ENCODE results near the gene SOAT1. TPM values are rescaled to one million over a fixed set of nuclear protein-coding genes. Genes with fewer than 3 reads are reported as not detected.

The SOAT1 gene
- total and polyA plus RNA-seq, 5 donors from 2014 or later = 40.7 to 118 (median 75.0) TPM

DNA sequence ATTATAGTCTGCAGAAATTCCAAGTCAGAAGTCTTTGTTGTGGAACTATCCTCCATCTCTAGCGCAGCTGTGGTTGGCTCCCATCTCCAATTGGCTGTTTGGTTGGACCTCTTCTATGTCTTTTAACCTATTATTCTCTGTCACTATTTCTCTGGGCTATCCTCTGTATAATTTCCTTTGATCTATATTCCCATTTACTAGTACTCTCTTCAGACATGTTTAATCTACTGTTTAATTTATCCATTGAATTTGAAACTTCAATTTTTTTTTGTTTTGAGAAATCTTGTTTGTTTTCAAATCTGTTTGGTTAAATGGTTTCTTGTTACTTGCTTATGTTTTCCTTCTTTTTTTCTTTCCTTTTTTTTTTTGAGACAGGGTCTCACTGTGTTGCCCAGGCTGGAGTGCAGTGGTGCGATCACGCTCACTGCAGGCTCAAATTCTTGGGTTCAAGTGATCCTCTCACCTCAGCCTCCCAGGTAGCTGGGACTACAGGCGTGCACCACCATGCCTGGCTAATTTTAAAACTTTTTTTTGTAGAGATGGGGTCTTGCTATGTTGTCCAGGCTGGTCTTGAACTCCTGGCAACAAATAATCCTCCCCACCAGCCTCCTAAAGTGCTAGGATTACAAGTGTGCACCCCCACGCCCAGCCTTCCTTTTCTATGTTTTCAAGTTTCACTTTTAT is 28.1 kb downstream of the SOAT1 start:
- Histone ChIP-seq H3K36me3 (ENCODE audit: control insufficient read depth, insufficient read depth, low read length) (peaks cover 37% of the 10 kb centered on the region), H3K27me3 (ENCODE audit: control insufficient read depth, insufficient read depth, low read length) (no peaks in the 10 kb centered on the region), H3K4me3 (ENCODE audit: low read depth, low read length) (no peak overlapping the region), H3K9me3 (ENCODE audit: control insufficient read depth in 2 of 2, low read length in 2 of 2) (no peaks in the 10 kb centered on the region), H3K27ac (ENCODE audit: insufficient read depth, low read length, poor library complexity, severe bottlenecking) (no peak overlapping the region), H3K4me1 (ENCODE audit: control insufficient read depth, insufficient read depth, low read length, poor library complexity, severe bottlenecking) (peaks cover 2% of the 10 kb centered on the region)
- Mint-ChIP-seq H3K9me3 (peaks cover 0 to 4% (median 0%) of the 10 kb centered on the region in 7 donors), H3K27me3 (no peaks in the 10 kb centered on the region), H3K4me1 (peaks cover 30 to 53% (median 40%) of the 10 kb centered on the region in 4 donors), H3K27ac (peak overlapping the region in 1 of 3 donors; percentile 10), H3K36me3 (peaks cover 45% of the 10 kb centered on the region), H3K4me3 (peak overlapping the region in 1 of 4 donors; percentile 6)
- no peak for ATAC-seq (ENCODE audit: low read depth in 2 of 2)
- DNase-seq = no peak

GRCh38 chr1:179322557-179322956 is 29.0 kb downstream of the SOAT1 start:
- Mint-ChIP-seq H3K4me3 (no peak overlapping the region), H3K4me1 (peaks cover 26 to 45% (median 39%) of the 10 kb centered on the region in 4 donors)

GRCh38 chr1:179323436-179323835 is 29.8 kb downstream of the SOAT1 start:
- DNase-seq (no peak), ATAC-seq (ENCODE audit: low read depth in 2 of 2) (no peak)
- H3K4me1 Mint-ChIP-seq = peaks cover 22 to 36% (median 33%) of the 10 kb centered on the region in 4 donors
- peaks cover 44% of the 10 kb centered on the region for H3K36me3 Mint-ChIP-seq
- Histone ChIP-seq H3K27me3 (ENCODE audit: control insufficient read depth, insufficient read depth, low read length) (no peaks in the 10 kb centered on the region), H3K4me3 (ENCODE audit: low read depth, low read length) (no peak overlapping the region), H3K27ac (ENCODE audit: insufficient read depth, low read length, poor library complexity, severe bottlenecking) (no peak overlapping the region), H3K36me3 (ENCODE audit: control insufficient read depth, insufficient read depth, low read length) (peaks cover 43% of the 10 kb centered on the region), H3K4me1 (ENCODE audit: control insufficient read depth, insufficient read depth, low read length, poor library complexity, severe bottlenecking) (no peaks in the 10 kb centered on the region), H3K9me3 (ENCODE audit: control insufficient read depth in 2 of 2, low read length in 2 of 2) (no peaks in the 10 kb centered on the region)
- H3K4me3 Mint-ChIP-seq = no peak overlapping the region
- peak overlapping the region in 1 of 3 donors; percentile 36 for H3K27ac Mint-ChIP-seq
- peaks cover 0 to 4% (median 0%) of the 10 kb centered on the region in 7 donors for H3K9me3 Mint-ChIP-seq
- no peaks in the 10 kb centered on the region for H3K27me3 Mint-ChIP-seq

More at GRCh38 chr1:179322557-179322956, 29.0 kb downstream of the SOAT1 start:
- ATAC-seq (ENCODE audit: low read depth in 2 of 2) = no peak
- Histone ChIP-seq H3K36me3 (ENCODE audit: control insufficient read depth, insufficient read depth, low read length) (peaks cover 43% of the 10 kb centered on the region), H3K9me3 (ENCODE audit: control insufficient read depth in 2 of 2, low read length in 2 of 2) (no peaks in the 10 kb centered on the region), H3K27me3 (ENCODE audit: control insufficient read depth, insufficient read depth, low read length) (no peaks in the 10 kb centered on the region), H3K4me1 (ENCODE audit: control insufficient read depth, insufficient read depth, low read length, poor library complexity, severe bottlenecking) (no peaks in the 10 kb centered on the region), H3K27ac (ENCODE audit: insufficient read depth, low read length, poor library complexity, severe bottlenecking) (no peak overlapping the region), H3K4me3 (ENCODE audit: low read depth, low read length) (no peak overlapping the region)
- H3K27me3 Mint-ChIP-seq = no peaks in the 10 kb centered on the region
- H3K36me3 Mint-ChIP-seq = peaks cover 45% of the 10 kb centered on the region
- peaks cover 0 to 4% (median 0%) of the 10 kb centered on the region in 7 donors for H3K9me3 Mint-ChIP-seq
- no peak for DNase-seq
- H3K27ac Mint-ChIP-seq = no peak overlapping the region

GRCh38 chr1:179325836-179326235 is 32.2 kb downstream of the SOAT1 start:
- Mint-ChIP-seq H3K27me3 (no peaks in the 10 kb centered on the region), H3K4me3 (no peak overlapping the region), H3K27ac (no peak overlapping the region), H3K9me3 (peaks cover 0 to 4% (median 1%) of the 10 kb centered on the region in 7 donors), H3K36me3 (peaks cover 45% of the 10 kb centered on the region), H3K4me1 (peaks cover 15 to 35% (median 25%) of the 10 kb centered on the region in 4 donors)
- H3K4me3 ChIP-seq (ENCODE audit: low read depth, low read length) = no peak overlapping the region
- H3K27me3 ChIP-seq (ENCODE audit: control insufficient read depth, insufficient read depth, low read length) = no peaks in the 10 kb centered on the region
- H3K27ac ChIP-seq (ENCODE audit: insufficient read depth, low read length, poor library complexity, severe bottlenecking) = no peak overlapping the region
- no peaks in the 10 kb centered on the region for H3K4me1 ChIP-seq (ENCODE audit: control insufficient read depth, insufficient read depth, low read length, poor library complexity, severe bottlenecking)
- H3K36me3 ChIP-seq (ENCODE audit: control insufficient read depth, insufficient read depth, low read length) = peaks cover 43% of the 10 kb centered on the region
- DNase-seq = no peak
- no peak for ATAC-seq (ENCODE audit: low read depth in 2 of 2)
- H3K9me3 ChIP-seq (ENCODE audit: control insufficient read depth in 2 of 2, low read length in 2 of 2) = no peaks in the 10 kb centered on the region

GRCh38 chr1:179326746-179327145 is 33.1 kb downstream of the SOAT1 start:
- H3K36me3 Mint-ChIP-seq = peaks cover 46% of the 10 kb centered on the region
- Histone ChIP-seq H3K27me3 (ENCODE audit: control insufficient read depth, insufficient read depth, low read length) (no peaks in the 10 kb centered on the region), H3K4me3 (ENCODE audit: low read depth, low read length) (no peak overlapping the region), H3K36me3 (ENCODE audit: control insufficient read depth, insufficient read depth, low read length) (peaks cover 37% of the 10 kb centered on the region), H3K27ac (ENCODE audit: insufficient read depth, low read length, poor library complexity, severe bottlenecking) (no peak overlapping the region), H3K9me3 (ENCODE audit: control insufficient read depth in 2 of 2, low read length in 2 of 2) (no peaks in the 10 kb centered on the region), H3K4me1 (ENCODE audit: control insufficient read depth, insufficient read depth, low read length, poor library complexity, severe bottlenecking) (no peaks in the 10 kb centered on the region)
- no peak overlapping the region for H3K4me3 Mint-ChIP-seq
- no peaks in the 10 kb centered on the region for H3K27me3 Mint-ChIP-seq
- DNase-seq (no peak), ATAC-seq (ENCODE audit: low read depth in 2 of 2) (no peak)
- peaks cover 0 to 2% (median 0%) of the 10 kb centered on the region in 7 donors for H3K9me3 Mint-ChIP-seq
- H3K27ac Mint-ChIP-seq = peak overlapping the region in 1 of 3 donors; percentile 55
- H3K4me1 Mint-ChIP-seq = peaks cover 17 to 38% (median 25%) of the 10 kb centered on the region in 4 donors

DNA sequence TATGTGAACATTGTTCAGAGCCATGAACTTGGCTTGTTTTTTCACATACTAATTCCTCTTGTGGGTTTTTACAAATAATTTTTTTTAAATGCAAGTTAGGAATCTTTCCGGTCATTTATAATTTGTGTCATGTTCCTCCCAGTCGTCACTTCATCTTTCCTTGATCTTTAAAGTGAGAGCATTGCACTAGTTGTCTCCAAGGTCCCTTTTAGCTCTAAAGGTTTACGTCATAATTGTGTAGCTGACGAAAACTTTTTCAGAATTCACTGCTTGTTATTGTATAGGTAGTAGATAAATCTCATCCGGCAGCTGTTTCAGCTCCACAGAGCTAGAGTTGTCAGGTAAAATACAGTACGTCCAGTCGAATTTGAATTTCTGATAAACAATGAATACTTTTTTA is 33.6 kb downstream of the SOAT1 start:
- Mint-ChIP-seq H3K9me3 (peaks cover 0 to 2% (median 0%) of the 10 kb centered on the region in 7 donors), H3K27ac (no peak overlapping the region), H3K4me3 (no peak overlapping the region), H3K36me3 (peaks cover 43% of the 10 kb centered on the region), H3K27me3 (no peaks in the 10 kb centered on the region), H3K4me1 (peaks cover 20 to 35% (median 25%) of the 10 kb centered on the region in 4 donors)
- H3K9me3 ChIP-seq (ENCODE audit: control insufficient read depth in 2 of 2, low read length in 2 of 2) = no peaks in the 10 kb centered on the region
- no peak for DNase-seq
- H3K27me3 ChIP-seq (ENCODE audit: control insufficient read depth, insufficient read depth, low read length) = no peaks in the 10 kb centered on the region
- no peak overlapping the region for H3K27ac ChIP-seq (ENCODE audit: insufficient read depth, low read length, poor library complexity, severe bottlenecking)
- H3K36me3 ChIP-seq (ENCODE audit: control insufficient read depth, insufficient read depth, low read length) = peaks cover 33% of the 10 kb centered on the region
- ATAC-seq (ENCODE audit: low read depth in 2 of 2) = no peak
- no peaks in the 10 kb centered on the region for H3K4me1 ChIP-seq (ENCODE audit: control insufficient read depth, insufficient read depth, low read length, poor library complexity, severe bottlenecking)
- no peak overlapping the region for H3K4me3 ChIP-seq (ENCODE audit: low read depth, low read length)

DNA sequence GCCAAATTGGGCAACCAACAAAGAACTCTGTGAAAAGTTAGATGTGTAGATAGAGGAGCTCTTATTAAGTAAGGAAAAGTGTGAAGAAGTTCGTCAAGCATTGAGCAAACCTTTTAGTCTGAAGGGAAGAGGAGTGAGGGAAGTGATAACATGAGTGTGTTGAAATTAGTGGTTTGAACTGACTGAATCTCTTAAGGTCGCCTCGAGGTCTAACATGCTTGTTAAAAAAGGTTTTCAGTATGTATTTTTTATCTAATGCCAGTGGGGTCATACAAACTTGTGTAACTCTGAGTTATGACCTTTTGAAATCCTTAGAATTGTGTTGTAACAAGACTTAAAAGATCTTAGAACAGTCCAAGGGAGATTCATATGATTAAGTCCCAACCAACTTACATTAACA is 34.1 kb downstream of the SOAT1 start:
- Mint-ChIP-seq H3K4me3 (no peak overlapping the region), H3K4me1 (peaks cover 18 to 35% (median 27%) of the 10 kb centered on the region in 4 donors), H3K36me3 (peaks cover 41% of the 10 kb centered on the region), H3K27ac (no peak overlapping the region), H3K27me3 (no peaks in the 10 kb centered on the region), H3K9me3 (peaks cover 0 to 2% (median 0%) of the 10 kb centered on the region in 7 donors)
- Histone ChIP-seq H3K36me3 (ENCODE audit: control insufficient read depth, insufficient read depth, low read length) (peaks cover 33% of the 10 kb centered on the region), H3K4me1 (ENCODE audit: control insufficient read depth, insufficient read depth, low read length, poor library complexity, severe bottlenecking) (no peaks in the 10 kb centered on the region), H3K27me3 (ENCODE audit: control insufficient read depth, insufficient read depth, low read length) (no peaks in the 10 kb centered on the region), H3K4me3 (ENCODE audit: low read depth, low read length) (no peak overlapping the region), H3K27ac (ENCODE audit: insufficient read depth, low read length, poor library complexity, severe bottlenecking) (no peak overlapping the region), H3K9me3 (ENCODE audit: control insufficient read depth in 2 of 2, low read length in 2 of 2) (no peaks in the 10 kb centered on the region)
- DNase-seq (no peak), ATAC-seq (ENCODE audit: low read depth in 2 of 2) (no peak)

DNA sequence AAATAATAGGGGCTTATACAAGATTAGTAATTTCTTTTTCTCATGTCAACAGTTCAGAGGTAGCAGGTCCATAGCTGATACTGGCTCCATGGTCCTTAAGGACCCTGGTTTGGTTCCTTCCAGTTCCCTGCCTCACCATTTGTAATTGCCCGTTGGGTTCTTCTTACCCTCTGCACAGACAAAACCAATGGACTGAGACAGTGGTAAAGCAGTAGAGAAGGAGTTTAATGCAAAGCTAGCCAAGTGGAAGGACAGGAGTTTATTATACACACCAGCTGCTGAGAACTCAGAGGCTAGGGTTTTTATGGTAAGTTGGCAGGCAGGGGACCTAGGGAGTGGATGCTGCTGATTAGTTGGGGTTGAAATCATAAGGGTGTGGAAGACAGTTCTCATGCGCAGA is 36.3 kb downstream of the SOAT1 start:
- peaks cover 19% of the 10 kb centered on the region for H3K36me3 ChIP-seq (ENCODE audit: control insufficient read depth, insufficient read depth, low read length)
- H3K36me3 Mint-ChIP-seq = peaks cover 43% of the 10 kb centered on the region

More for the DNA sequence above, 36.3 kb downstream of the SOAT1 start:
- Mint-ChIP-seq H3K9me3 (peaks cover 0 to 2% (median 0%) of the 10 kb centered on the region in 7 donors), H3K4me1 (peaks cover 21 to 32% (median 30%) of the 10 kb centered on the region in 4 donors), H3K4me3 (peak overlapping the region in 1 of 4 donors; percentile 17), H3K27me3 (no peaks in the 10 kb centered on the region), H3K27ac (peak overlapping the region in 1 of 3 donors; percentile 45)
- Histone ChIP-seq H3K4me1 (ENCODE audit: control insufficient read depth, insufficient read depth, low read length, poor library complexity, severe bottlenecking) (no peaks in the 10 kb centered on the region), H3K27ac (ENCODE audit: insufficient read depth, low read length, poor library complexity, severe bottlenecking) (no peak overlapping the region), H3K27me3 (ENCODE audit: control insufficient read depth, insufficient read depth, low read length) (no peaks in the 10 kb centered on the region), H3K9me3 (ENCODE audit: control insufficient read depth in 2 of 2, low read length in 2 of 2) (no peaks in the 10 kb centered on the region), H3K4me3 (ENCODE audit: low read depth, low read length) (no peak overlapping the region)
- ATAC-seq (ENCODE audit: low read depth in 2 of 2) (no peak), DNase-seq (no peak)
